Hepatocyte (in vitro differentiated cells): Measurements from ENCODE around the gene UPF1.

Experiments
- EZH2 ChIP-seq: fragments of 200-600 bp; sonication (generic); IDR thresholded peaks from 2 replicates; pipeline ENCODE4 v1.6.1; 2016; ENCODE audit warnings: antibody characterized with exemption, mild to moderate bottlenecking, borderline replicate concordance
- EZH2phosphoT487 ChIP-seq: fragments of 200-600 bp; sonication (generic); IDR thresholded peaks from one replicate; pipeline ENCODE4 v1.6.1; 2018; ENCODE audit warnings: antibody characterized with exemption, mild to moderate bottlenecking, low read depth, moderate library complexity; ENCODE audit not compliant: unreplicated experiment, severe bottlenecking
- TF ChIP-seq, protein P1 (sequence below): fragments of 200-600 bp; sonication (generic); IDR thresholded peaks from 2 replicates; pipeline ENCODE4 v1.5.1; 2016; ENCODE audit warnings: antibody characterized with exemption, mild to moderate bottlenecking; ENCODE audit not compliant: poor library complexity

DNA sequence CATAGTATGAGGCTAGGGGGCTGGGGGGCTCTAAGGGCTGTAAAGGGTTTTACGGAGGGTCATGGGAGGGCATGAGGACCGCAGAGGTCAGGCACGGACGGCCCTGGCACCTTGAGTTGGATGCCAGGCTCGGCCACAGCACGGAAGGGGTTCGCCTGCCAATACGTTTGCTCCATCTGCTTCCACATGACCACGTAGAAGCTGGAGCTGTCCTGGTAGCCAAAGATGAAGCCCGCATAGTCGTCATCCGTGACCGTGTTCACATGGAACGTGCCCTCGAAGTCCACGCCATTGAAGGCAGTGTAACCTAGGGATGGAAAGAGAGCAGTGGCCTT, 47.0 kb upstream of the UPF1 start:
- TF ChIP-seq, protein P1, sequence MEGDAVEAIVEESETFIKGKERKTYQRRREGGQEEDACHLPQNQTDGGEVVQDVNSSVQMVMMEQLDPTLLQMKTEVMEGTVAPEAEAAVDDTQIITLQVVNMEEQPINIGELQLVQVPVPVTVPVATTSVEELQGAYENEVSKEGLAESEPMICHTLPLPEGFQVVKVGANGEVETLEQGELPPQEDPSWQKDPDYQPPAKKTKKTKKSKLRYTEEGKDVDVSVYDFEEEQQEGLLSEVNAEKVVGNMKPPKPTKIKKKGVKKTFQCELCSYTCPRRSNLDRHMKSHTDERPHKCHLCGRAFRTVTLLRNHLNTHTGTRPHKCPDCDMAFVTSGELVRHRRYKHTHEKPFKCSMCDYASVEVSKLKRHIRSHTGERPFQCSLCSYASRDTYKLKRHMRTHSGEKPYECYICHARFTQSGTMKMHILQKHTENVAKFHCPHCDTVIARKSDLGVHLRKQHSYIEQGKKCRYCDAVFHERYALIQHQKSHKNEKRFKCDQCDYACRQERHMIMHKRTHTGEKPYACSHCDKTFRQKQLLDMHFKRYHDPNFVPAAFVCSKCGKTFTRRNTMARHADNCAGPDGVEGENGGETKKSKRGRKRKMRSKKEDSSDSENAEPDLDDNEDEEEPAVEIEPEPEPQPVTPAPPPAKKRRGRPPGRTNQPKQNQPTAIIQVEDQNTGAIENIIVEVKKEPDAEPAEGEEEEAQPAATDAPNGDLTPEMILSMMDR = no peak
- TF ChIP-seq EZH2 (no peak), EZH2phosphoT487 (no peak)
